ENCODE data around the gene TM9SF4.

Gene TM9SF4

GRCh38 chr20:32213870-32214269 is 104.4 kb downstream of the TM9SF4 start:
- no peak for DNase-seq

- no peak for DNase-seq
These were observed 105.6 kb downstream of the TM9SF4 start for GRCh38 chr20:32215147-32215546.

- DNase-seq = no peak
These were observed 106.2 kb downstream of the TM9SF4 start for GRCh38 chr20:32215729-32216128.

- no peak for DNase-seq
These were observed 106.9 kb downstream of the TM9SF4 start for GRCh38 chr20:32216179-32217142.
